Activated T-cell treated with anti-CD3 and anti-CD28 coated beads, Interleukin-2, amount 50 U/mL, for 1 hour (primary cell): ENCODE measurements around the gene ITSN2.

Experiments used
- DNase-seq: peaks from one replicate; pipeline ENCODE4 v3.0.0-alpha.2; 2020

The ITSN2 gene

GRCh38 chr2:24332791-24333540 is 27.4 kb downstream of the ITSN2 start:
- no peak for DNase-seq

GRCh38 chr2:24330161-24330560 is 30.2 kb downstream of the ITSN2 start:
- DNase-seq, result no peak

GRCh38 chr2:24329700-24330099 is 30.6 kb downstream of the ITSN2 start:
- DNase-seq, result no peak

GRCh38 chr2:24328010-24328409 is 32.3 kb downstream of the ITSN2 start:
- no peak for DNase-seq

GRCh38 chr2:24317491-24317920 is 42.8 kb downstream of the ITSN2 start:
- no peak for DNase-seq

GRCh38 chr2:24315669-24316068 is 44.7 kb downstream of the ITSN2 start:
- DNase-seq, result no peak

GRCh38 chr2:24313744-24314632 is 46.3 kb downstream of the ITSN2 start:
- DNase-seq, result no peak

- no peak for DNase-seq
Observed at GRCh38 chr2:24307961-24308360, 52.4 kb downstream of the ITSN2 start.

- DNase-seq, result no peak
Observed at GRCh38 chr2:24304631-24305030, 55.7 kb downstream of the ITSN2 start.

GRCh38 chr2:24304098-24304497 is 56.2 kb downstream of the ITSN2 start:
- DNase-seq, result no peak

- DNase-seq, result no peak
Observed at GRCh38 chr2:24301599-24301998, 58.7 kb downstream of the ITSN2 start.

GRCh38 chr2:24297663-24298062 is 62.7 kb downstream of the ITSN2 start:
- DNase-seq, result no peak

GRCh38 chr2:24287171-24287570 is 73.2 kb downstream of the ITSN2 start:
- DNase-seq, result no peak

- no peak for DNase-seq
Observed at GRCh38 chr2:24285484-24286152, 74.7 kb downstream of the ITSN2 start.

- no peak for DNase-seq
Observed at GRCh38 chr2:24280645-24281044, 79.7 kb downstream of the ITSN2 start.

- DNase-seq, result no peak
Observed at GRCh38 chr2:24280161-24280560, 80.2 kb downstream of the ITSN2 start.

- DNase-seq, result no peak
Observed at GRCh38 chr2:24276349-24276899, 83.9 kb downstream of the ITSN2 start.

GRCh38 chr2:24274809-24275208 is 85.5 kb downstream of the ITSN2 start:
- no peak for DNase-seq

- DNase-seq, result no peak
Observed at GRCh38 chr2:24273598-24273997, 86.7 kb downstream of the ITSN2 start.

- DNase-seq, result no peak
Observed at GRCh38 chr2:24272907-24273306, 87.4 kb downstream of the ITSN2 start.

- no peak for DNase-seq
Observed at GRCh38 chr2:24272161-24272802, 88.1 kb downstream of the ITSN2 start.

- no peak for DNase-seq
Observed at GRCh38 chr2:24269265-24269664, 91.1 kb downstream of the ITSN2 start.

GRCh38 chr2:24265212-24265611 is 95.1 kb downstream of the ITSN2 start:
- DNase-seq, result no peak
